Amniotic epithelial cell (primary cell): Measurements from ENCODE around the gene GMPPA.

Experiments
- DNase-seq: peaks from one replicate; pipeline ENCODE4 v3.0.0-alpha.2; 2010; ENCODE audit warnings: low read depth

Gene GMPPA

GRCh38 chr2:219468410-219469185 lies 30.1 kb upstream of the GMPPA start:
- DNase-seq: no peak

DNA sequence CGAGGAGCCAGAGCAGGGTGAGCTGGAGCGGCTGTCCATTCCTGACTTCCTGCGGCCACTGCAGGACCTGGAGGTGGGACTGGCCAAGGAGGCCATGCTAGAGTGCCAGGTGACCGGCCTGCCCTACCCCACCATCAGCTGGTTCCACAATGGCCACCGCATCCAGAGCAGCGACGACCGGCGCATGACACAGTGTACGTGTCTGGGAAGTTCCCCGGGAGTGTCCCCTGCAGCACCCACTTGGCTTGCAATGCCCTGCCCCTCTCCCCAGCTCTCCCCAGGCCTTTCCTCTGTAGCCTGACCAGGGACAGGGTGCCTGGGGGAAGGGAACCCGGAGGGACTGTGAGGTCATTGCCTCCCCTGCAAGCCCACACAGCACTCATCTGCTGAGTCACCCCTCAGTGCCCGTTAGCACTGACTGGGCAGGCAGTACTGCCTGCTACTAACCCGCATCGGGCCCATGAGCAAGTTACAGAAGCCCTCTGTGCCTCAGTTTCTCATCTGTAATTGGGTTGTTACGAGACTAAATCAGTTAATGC lies 29.4 kb upstream of the GMPPA start:
- DNase-seq: peak; percentile 74

DNA sequence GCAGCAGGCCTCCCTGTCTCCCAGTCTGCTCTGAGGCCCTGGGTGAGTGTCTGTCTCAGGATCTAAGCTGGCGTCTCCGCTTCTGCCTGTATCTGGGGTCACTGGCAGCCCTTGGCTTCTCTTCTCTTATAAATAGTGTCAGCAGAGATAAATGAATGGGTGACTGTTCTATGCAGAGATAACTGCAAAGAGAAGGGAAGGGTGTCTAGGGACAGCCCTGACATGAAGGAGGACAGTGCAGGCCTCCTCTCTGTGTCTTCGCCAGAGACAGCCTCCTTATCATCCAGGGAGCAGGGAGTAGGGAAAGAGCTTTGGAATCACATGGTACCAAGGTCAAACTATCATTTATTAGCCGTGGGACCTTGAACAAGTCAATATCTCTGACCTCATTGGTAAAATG lies 28.3 kb upstream of the GMPPA start:
- no peak for DNase-seq

GRCh38 chr2:219471476-219472371 lies 27.0 kb upstream of the GMPPA start:
- DNase-seq: no peak

DNA sequence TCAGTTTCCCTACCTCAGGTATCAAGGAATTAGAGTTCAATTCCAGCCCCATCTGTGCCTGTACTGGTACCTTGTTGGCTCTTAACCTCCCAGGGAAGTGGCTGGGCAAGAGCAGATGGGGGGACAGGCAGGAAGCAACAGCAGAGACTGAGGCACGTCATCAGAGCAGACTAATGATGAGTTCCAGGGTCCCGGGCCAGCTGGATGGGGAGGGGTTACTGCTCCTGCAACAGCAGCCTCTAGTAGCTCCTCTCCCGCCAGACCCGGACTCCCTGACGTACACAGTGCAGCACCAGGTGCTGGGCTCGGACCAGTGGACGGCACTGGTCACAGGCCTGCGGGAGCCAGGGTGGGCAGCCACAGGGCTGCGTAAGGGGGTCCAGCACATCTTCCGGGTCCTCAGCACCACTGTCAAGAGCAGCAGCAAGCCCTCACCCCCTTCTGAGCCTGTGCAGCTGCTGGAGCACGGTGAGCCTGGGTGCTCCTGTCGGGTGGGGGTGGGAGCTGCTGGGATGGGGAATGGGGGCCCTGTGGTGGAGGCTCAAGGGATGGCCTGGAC lies 26.0 kb upstream of the GMPPA start:
- no peak for DNase-seq

GRCh38 chr2:219473511-219473910 lies 25.2 kb upstream of the GMPPA start:
- no peak for DNase-seq

DNA sequence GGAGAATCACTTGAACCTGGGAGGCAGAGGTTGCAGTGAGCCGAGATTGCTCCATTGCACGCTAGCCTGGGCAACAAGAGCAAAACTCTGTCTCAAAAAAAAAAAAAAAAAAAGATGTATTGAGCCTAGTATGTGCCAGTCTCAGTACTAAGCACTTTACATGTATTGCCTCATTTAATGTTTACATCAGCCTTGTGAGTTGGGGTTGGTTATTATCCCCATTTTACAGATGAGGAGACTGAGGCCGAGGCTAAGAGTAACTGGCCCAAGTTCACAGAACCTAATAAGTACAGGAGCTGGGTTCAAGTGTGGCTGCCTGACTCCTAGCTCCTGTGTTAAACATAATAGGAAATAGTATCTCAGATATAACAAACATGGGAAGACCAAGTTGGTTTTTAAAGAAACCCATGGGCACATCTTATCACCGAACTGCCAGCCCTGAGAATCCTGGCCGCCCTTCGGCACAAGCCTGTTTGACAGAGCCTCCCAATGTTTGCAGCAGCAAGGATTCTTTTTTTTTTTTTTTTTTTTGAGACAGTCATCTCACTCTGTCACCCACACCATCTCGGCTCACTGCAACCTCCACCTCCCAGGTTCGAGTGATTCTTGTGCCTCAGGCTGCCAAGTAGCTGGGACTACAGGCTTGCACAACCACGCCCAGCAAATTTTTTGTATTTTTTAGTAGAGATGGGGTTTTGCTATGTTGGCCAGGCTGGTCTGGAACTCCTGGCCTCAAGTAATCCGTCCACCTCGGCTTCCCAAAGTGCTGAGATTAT lies 24.2 kb upstream of the GMPPA start:
- no peak for DNase-seq

- DNase-seq: no peak
Measured at GRCh38 chr2:219475278-219475677, 23.4 kb upstream of the GMPPA start.

DNA sequence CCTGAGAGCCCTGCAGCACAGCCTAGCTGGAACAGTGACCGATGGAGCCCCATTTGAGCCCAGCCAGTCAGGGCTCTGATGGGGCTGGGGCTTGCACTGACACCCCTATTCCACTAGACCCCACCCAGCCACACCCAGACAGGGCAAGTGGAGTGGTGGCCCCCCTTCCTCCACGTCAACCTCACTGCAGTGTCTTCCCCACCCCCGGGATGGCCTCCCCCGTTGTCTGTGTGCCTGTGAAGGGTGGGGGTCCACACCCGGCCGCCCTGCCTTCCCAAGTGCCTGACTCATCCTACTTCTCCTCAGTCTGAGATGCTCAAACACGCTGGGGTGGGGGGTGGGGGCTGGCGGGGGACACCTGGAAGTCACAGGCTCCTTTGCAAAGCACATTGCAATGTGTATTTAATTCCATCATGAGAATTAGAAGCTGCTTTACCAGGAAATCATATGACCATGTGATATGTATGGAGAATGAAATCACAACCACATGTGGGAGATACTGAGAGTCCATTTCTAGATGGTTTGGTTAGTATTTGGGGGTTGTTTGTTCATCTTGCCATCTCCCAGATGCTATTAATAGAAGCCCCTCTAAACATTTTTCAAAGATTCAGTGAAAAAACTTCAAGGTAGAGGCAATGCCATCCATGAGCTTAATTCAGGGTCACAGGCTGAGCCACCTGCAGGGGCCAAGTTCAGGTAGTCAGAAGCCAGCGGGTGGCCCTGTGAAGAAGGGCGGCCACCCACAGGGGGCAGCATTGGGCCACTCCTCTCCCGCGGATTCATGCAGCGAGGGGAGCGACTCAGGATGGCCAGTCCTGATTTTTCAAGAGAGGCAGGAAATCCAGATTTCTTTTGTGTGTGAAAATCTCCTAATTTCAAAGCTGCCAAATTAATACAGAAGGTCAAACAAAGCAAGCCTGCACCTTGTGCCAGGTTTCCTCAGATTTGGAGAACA lies 22.7 kb upstream of the GMPPA start:
- peak; percentile 38 for DNase-seq

DNA sequence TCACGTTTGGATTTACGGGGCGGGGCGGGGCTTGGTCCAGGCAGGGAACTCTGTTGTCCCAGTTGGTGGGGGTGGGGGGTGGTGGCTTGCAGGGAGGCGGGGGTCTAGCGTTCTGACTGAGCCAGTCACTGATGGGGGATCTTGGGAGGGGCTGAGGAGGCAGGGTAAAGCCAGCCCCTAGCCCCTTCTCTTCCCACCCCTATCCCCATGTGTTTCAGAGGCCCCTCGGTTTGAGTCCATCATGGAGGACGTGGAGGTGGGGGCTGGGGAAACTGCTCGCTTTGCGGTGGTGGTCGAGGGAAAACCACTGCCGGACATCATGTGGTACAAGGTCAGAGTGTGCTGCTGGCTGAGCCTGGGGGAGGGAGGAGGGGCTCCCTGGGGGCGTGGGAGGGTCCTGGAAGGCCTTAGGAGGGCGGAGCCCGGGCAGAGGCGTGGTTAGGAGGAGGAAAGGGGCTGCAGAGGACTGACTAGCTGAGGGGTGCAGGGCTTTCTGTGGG lies 22.0 kb upstream of the GMPPA start:
- peak; percentile 13 for DNase-seq

- no peak for DNase-seq
Measured at GRCh38 chr2:219477179-219477578, 21.5 kb upstream of the GMPPA start.

DNA sequence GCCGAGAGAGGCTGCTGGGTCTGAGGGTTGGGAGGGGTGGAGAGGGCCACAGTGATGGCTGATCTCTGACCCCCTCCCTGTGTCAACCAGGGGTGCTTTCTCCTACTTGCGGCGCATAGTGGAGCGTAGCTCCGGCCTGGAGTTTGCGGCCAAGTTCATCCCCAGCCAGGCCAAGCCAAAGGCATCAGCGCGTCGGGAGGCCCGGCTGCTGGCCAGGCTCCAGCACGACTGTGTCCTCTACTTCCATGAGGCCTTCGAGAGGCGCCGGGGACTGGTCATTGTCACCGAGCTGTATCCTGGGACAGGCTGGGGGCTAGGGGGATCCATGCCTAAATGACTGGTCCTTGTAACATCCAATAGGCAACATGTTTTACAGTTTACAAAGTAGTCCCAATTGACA lies 20.9 kb upstream of the GMPPA start:
- no peak for DNase-seq

- no peak for DNase-seq
Measured at GRCh38 chr2:219478916-219479315, 19.8 kb upstream of the GMPPA start.

DNA sequence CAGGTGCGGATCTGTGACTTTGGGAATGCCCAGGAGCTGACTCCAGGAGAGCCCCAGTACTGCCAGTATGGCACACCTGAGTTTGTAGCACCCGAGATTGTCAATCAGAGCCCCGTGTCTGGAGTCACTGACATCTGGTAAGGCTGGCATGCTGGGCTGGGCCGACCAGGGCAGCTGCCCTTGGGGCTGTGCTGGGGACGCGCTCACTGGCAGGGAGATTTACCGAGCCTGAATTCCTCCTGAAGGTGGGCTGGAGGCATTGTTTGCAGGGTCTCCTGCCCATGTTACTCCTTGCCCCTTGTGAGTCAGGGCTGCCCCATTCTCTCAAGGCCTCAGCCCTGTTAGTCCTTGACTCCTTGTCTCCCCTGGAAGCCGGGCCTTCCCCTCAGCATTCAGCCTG lies 18.7 kb upstream of the GMPPA start:
- no peak for DNase-seq

DNA sequence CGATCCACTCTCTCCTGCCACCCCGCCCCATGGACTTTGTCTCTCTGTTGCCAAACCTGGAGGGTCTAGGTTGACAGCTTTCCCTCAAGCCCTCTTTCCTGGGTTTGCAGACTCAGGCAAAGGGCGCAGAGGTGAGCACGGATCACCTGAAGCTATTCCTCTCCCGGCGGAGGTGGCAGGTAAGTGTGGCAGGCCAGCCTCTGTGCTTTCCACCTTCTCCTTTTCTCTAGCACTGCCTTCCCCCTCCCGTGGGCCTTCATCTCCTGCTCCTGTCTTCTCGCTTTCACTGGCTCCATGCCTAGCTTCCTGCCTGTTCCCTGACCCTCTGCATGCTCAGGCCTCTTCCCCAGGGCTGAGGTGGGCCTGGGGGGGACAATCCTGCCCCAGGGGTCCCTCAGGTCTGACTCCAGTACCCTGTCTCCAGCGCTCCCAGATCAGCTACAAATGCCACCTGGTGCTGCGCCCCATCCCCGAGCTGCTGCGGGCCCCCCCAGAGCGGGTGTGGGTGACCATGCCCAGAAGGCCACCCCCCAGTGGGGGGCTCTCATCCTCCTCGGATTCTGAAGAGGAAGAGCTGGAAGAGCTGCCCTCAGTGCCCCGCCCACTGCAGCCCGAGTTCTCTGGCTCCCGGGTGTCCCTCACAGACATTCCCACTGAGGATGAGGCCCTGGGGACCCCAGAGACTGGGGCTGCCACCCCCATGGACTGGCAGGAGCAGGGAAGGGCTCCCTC lies 15.9 kb upstream of the GMPPA start:
- DNase-seq: no peak

GRCh38 chr2:219483451-219484342 lies 15.0 kb upstream of the GMPPA start:
- DNase-seq: no peak

- no peak for DNase-seq
Measured at GRCh38 chr2:219484343-219485200, 14.1 kb upstream of the GMPPA start.

GRCh38 chr2:219485201-219485580 lies 13.5 kb upstream of the GMPPA start:
- no peak for DNase-seq
